Fibroblast of lung (primary cell): ENCODE data around the gene PLK1.

Experiments used
- EZH2 ChIP-seq: IDR thresholded peaks from 2 replicates; pipeline ENCODE4 v1.5.1; 2012; ENCODE audit warnings: low read length, control low read depth, mild to moderate bottlenecking; ENCODE audit errors: missing control alignments
- TF ChIP-seq, protein P1 (sequence below), 2 donors: IDR thresholded peaks in 1 of 2; conservative IDR thresholded peaks in 1 of 2; 1 replicate in 1 of 2; 2 replicates in 1 of 2; pipeline ENCODE4 v1.5.1; 2011 to 2012; ENCODE audit warnings: low read length in 2 of 2, control low read depth in 1 of 2, inconsistent platforms in 1 of 2, low read depth in 1 of 2, mild to moderate bottlenecking in 1 of 2

- TF ChIP-seq, protein P1, sequence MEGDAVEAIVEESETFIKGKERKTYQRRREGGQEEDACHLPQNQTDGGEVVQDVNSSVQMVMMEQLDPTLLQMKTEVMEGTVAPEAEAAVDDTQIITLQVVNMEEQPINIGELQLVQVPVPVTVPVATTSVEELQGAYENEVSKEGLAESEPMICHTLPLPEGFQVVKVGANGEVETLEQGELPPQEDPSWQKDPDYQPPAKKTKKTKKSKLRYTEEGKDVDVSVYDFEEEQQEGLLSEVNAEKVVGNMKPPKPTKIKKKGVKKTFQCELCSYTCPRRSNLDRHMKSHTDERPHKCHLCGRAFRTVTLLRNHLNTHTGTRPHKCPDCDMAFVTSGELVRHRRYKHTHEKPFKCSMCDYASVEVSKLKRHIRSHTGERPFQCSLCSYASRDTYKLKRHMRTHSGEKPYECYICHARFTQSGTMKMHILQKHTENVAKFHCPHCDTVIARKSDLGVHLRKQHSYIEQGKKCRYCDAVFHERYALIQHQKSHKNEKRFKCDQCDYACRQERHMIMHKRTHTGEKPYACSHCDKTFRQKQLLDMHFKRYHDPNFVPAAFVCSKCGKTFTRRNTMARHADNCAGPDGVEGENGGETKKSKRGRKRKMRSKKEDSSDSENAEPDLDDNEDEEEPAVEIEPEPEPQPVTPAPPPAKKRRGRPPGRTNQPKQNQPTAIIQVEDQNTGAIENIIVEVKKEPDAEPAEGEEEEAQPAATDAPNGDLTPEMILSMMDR (conservative IDR thresholded peaks at IDR 0.05 in 1 of 2, IDR thresholded peaks at IDR 0.05 in 1 of 2; ENCODE audit: low read depth in 1 of 2, low read length in 2 of 2) = no peak
- no peak for TF ChIP-seq EZH2
Observed at GRCh38 chr16:23673971-23674614, 4.6 kb upstream of the PLK1 start.
